DOHH2 (cell line): ENCODE results near the gene SLC8A1.
A peak's percentile ranks its signal among the peaks of the same experiment; 100 is the strongest.

ENCODE experiments used
- CTCF ChIP-seq: fragments of 200-600 bp; sonication (generic); IDR thresholded peaks from one replicate; pipeline ENCODE4 v1.5.1; 2014; ENCODE audit warnings: antibody characterized with exemption, mild to moderate bottlenecking, low read depth, low read length; ENCODE audit not compliant: poor library complexity, severe bottlenecking
- EZH2phosphoT487 ChIP-seq: fragments of 200-600 bp; sonication (generic); IDR thresholded peaks from 2 replicates; pipeline ENCODE4 v1.6.1; 2017; ENCODE audit warnings: borderline replicate concordance, mild to moderate bottlenecking, antibody characterized with exemption, low read length, moderate library complexity, mixed read lengths

DNA sequence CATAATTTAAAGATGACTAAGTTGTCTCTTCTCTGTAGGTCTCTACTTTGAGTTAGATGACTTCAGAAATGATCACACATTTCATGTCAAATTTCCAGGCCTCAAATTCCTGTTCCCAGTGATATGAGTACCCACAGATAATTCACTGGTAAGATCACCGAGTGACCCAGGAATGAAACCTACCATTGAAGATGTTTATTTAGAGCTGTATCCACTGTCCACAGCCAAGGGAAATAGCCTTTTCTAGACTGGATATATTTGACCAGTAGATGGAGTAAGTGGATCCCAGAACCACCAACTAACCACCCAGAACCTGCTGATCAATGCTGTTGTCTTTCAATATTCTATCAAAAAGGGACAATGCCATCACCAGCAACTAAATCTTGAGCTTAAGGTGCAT is 238.8 kb downstream of the SLC8A1 start:
- TF ChIP-seq CTCF (peak; percentile 34), EZH2phosphoT487 (no peak)
